OCI-LY3 (cell line): Measurements from ENCODE around the gene CAPN8.

Experiments
- H2AFZ ChIP-seq: fragments of 200-600, 300-600 bp; shearing (Covaris generic); 2 replicates; pipeline ENCODE4 v1.6.0; 2014; ENCODE audit warnings: antibody characterized with exemption, low read depth, low read length
- H3K27ac ChIP-seq: fragments of 200-600, 300-600 bp; sonication (generic); 2 replicates; pipeline ENCODE4 v1.5.1; 2014; ENCODE audit warnings: mild to moderate bottlenecking, low read length, moderate library complexity, mixed read lengths
- H3K27me3 ChIP-seq: fragments of 200-600, 300-600 bp; sonication (generic); 2 replicates; pipeline ENCODE4 v1.6.1; 2014; ENCODE audit warnings: low read depth, low read length, mixed read lengths
- H3K36me3 ChIP-seq: fragments of 200-600, 300-600 bp; sonication (generic); replicated peaks from 2 replicates; pipeline ENCODE3; 2014; ENCODE audit warnings: low read depth, low read length, mixed read lengths
- H3K4me1 ChIP-seq: fragments of 300-600, 200-600 bp; sonication (generic); 2 replicates; pipeline ENCODE4 v1.6.1; 2014; ENCODE audit warnings: low read length, mixed read lengths
- H3K4me2 ChIP-seq: fragments of 200-600, 300-600 bp; sonication (generic); 2 replicates; pipeline ENCODE4 v1.6.1; 2014; ENCODE audit warnings: low read length, mixed read lengths
- H3K4me3 ChIP-seq: fragments of 300-600, 200-600 bp; sonication (generic); 2 replicates; pipeline ENCODE4 v1.5.1; 2014; ENCODE audit warnings: antibody characterized with exemption, mild to moderate bottlenecking, low read length, moderate library complexity
- H3K79me2 ChIP-seq: fragments of 300-600, 200-600 bp; shearing (Covaris generic); 2 replicates; pipeline ENCODE4 v1.6.1; 2014; ENCODE audit warnings: mild to moderate bottlenecking, low read length, mixed read lengths
- H3K9ac ChIP-seq: fragments of 300-600, 200-600 bp; shearing (Covaris generic); 2 replicates; pipeline ENCODE4 v1.6.0; 2014; ENCODE audit warnings: mild to moderate bottlenecking, low read length, moderate library complexity
- H3K9me3 ChIP-seq: fragments of 200-600, 300-600 bp; shearing (Covaris generic); 2 replicates; pipeline ENCODE4 v1.6.1; 2014; ENCODE audit warnings: low read length, mixed read lengths; ENCODE audit not compliant: insufficient read depth
- H4K20me1 ChIP-seq: fragments of 200-600, 300-600 bp; sonication (generic); 2 replicates; pipeline ENCODE4 v1.6.1; 2016; ENCODE audit warnings: low read length, mixed read lengths; ENCODE audit not compliant: insufficient read depth
- EZH2phosphoT487 ChIP-seq: fragments of 200-600 bp; shearing (Covaris generic); IDR thresholded peaks from 2 replicates; pipeline ENCODE4 v1.6.1; 2018; ENCODE audit warnings: antibody characterized with exemption, mixed run types, low read depth
- TF ChIP-seq, protein P1 (sequence below): fragments of 200-600, 300-600 bp; sonication (generic); IDR thresholded peaks from 2 replicates; pipeline ENCODE4 v1.5.1; 2014; ENCODE audit warnings: antibody characterized with exemption, low read length, low read depth

CAPN8 gene

GRCh38 chr1:223647249-223647648, 18.3 kb downstream of the CAPN8 start:
- Histone ChIP-seq H3K4me2 (no peak overlapping the region), H3K27ac (no peak overlapping the region), H3K27me3 (peaks cover 76% of the 10 kb centered on the region), H3K4me1 (no peaks in the 10 kb centered on the region), H3K79me2 (no peaks in the 10 kb centered on the region), H3K9me3 (0 out of 2 replicates have a peak, but pooled peaks cover 3% of the 10 kb centered on the region), H3K36me3 (no peaks in the 10 kb centered on the region), H2AFZ (no peak overlapping the region), H4K20me1 (no peaks in the 10 kb centered on the region), H3K9ac (no peak overlapping the region), H3K4me3 (no peak overlapping the region)
- no peak for TF ChIP-seq EZH2phosphoT487
- TF ChIP-seq, protein P1, sequence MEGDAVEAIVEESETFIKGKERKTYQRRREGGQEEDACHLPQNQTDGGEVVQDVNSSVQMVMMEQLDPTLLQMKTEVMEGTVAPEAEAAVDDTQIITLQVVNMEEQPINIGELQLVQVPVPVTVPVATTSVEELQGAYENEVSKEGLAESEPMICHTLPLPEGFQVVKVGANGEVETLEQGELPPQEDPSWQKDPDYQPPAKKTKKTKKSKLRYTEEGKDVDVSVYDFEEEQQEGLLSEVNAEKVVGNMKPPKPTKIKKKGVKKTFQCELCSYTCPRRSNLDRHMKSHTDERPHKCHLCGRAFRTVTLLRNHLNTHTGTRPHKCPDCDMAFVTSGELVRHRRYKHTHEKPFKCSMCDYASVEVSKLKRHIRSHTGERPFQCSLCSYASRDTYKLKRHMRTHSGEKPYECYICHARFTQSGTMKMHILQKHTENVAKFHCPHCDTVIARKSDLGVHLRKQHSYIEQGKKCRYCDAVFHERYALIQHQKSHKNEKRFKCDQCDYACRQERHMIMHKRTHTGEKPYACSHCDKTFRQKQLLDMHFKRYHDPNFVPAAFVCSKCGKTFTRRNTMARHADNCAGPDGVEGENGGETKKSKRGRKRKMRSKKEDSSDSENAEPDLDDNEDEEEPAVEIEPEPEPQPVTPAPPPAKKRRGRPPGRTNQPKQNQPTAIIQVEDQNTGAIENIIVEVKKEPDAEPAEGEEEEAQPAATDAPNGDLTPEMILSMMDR = no peak

DNA sequence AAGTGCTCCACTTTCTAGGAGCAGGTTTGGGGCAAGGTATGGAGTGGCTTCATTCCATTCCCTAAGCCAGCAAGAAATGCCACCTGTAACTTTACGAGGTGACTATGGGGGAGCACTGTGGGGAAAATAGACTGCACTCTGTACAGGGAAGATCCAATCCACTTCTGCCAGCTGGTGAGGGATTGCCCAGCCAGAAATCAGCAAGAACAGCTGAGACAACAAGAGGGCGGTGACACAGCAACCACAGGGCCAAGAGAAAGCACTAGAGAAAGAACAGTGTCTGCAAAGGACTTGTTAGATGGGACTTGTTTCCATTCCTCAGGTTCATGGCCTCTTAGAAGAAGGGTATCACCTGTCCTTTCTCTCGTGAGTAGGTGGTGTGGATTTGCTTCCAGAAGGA, 19.6 kb downstream of the CAPN8 start:
- Histone ChIP-seq H4K20me1 (no peaks in the 10 kb centered on the region), H3K79me2 (no peaks in the 10 kb centered on the region), H3K27me3 (peaks cover 85% of the 10 kb centered on the region), H3K9ac (no peak overlapping the region), H3K9me3 (0 out of 2 replicates have a peak, but pooled peaks cover 3% of the 10 kb centered on the region), H2AFZ (no peak overlapping the region), H3K36me3 (no peaks in the 10 kb centered on the region), H3K4me2 (no peak overlapping the region), H3K27ac (no peak overlapping the region), H3K4me3 (no peak overlapping the region), H3K4me1 (no peaks in the 10 kb centered on the region)
- TF ChIP-seq EZH2phosphoT487 = no peak
- TF ChIP-seq, protein P1 = no peak

- Histone ChIP-seq H3K79me2 (no peaks in the 10 kb centered on the region), H3K4me1 (no peaks in the 10 kb centered on the region), H3K27me3 (peaks cover 91% of the 10 kb centered on the region), H2AFZ (no peak overlapping the region), H3K9me3 (peaks cover 11% of the 10 kb centered on the region; the same call in 1 of the 2 replicates), H3K4me2 (no peak overlapping the region), H3K36me3 (no peaks in the 10 kb centered on the region), H3K27ac (no peak overlapping the region), H3K9ac (no peak overlapping the region), H3K4me3 (no peak overlapping the region), H4K20me1 (no peaks in the 10 kb centered on the region)
- TF ChIP-seq EZH2phosphoT487 = no peak
- TF ChIP-seq, protein P1 = no peak
These were observed 23.3 kb downstream of the CAPN8 start for GRCh38 chr1:223642237-223642636.

GRCh38 chr1:223641523-223642039, 23.9 kb downstream of the CAPN8 start:
- H3K27me3 ChIP-seq = peaks cover 92% of the 10 kb centered on the region
- H3K4me3 ChIP-seq = no peak overlapping the region
- no peaks in the 10 kb centered on the region for H3K4me1 ChIP-seq
- TF ChIP-seq EZH2phosphoT487 = no peak
- TF ChIP-seq, protein P1 = no peak
- H3K9ac ChIP-seq = no peak overlapping the region
- no peak overlapping the region for H2AFZ ChIP-seq
- no peak overlapping the region for H3K4me2 ChIP-seq
- H3K79me2 ChIP-seq = no peaks in the 10 kb centered on the region
- H3K36me3 ChIP-seq = no peaks in the 10 kb centered on the region
- peaks cover 11% of the 10 kb centered on the region; the same call in 1 of the 2 replicates for H3K9me3 ChIP-seq
- H4K20me1 ChIP-seq = no peaks in the 10 kb centered on the region
- H3K27ac ChIP-seq = no peak overlapping the region
